ENCODE measurements around the gene UTP20. TPM values are rescaled to one million over a fixed set of nuclear protein-coding genes. Genes with fewer than 3 reads are reported as not detected.

The UTP20 gene
- total RNA-seq (2014; rRNA removed; shearing (Covaris generic)) (13.4 and 15.4 TPM in 2 replicates), polyA plus RNA-seq (2016; fragmentation: Nextera tagmentation; extraction: Ambion mirVana) (3.6 and 4.1 TPM in 2 replicates)

- Histone ChIP-seq H3K27ac (peak within 1 kb of the TSS; percentile 45), H3K9me3 (ENCODE audit: low read depth) (no peaks in the 10 kb centered on the region)
- 1% methylated on average over 34 of the region's 34 CpGs for WGBS, 2 experiments (ENCODE audit: low coverage in 1 of 2, low lambda C conversion rate in 2 of 2, missing lambda C conversion rate in 2 of 2)
These were observed at the start of gene UTP20 for GRCh38 chr12:101280006-101280505. UTP20 (plus strand) TSS chr12:101280105; CDS start chr12:101280283, 178 bp downstream.

GRCh38 chr12:101230547-101230946 is 49.4 kb upstream of the UTP20 start:
- peak overlapping the region; percentile 85 for H3K4me2 ChIP-seq (ENCODE audit: unreplicated experiment)
- no peaks in the 10 kb centered on the region for H3K36me3 ChIP-seq (ENCODE audit: low read depth)
- peak; percentile 97 for DNase-seq
- no peaks in the 10 kb centered on the region for H3K9me2 ChIP-seq (ENCODE audit: insufficient read depth)
- H3K9me3 ChIP-seq (ENCODE audit: low read depth): no peaks in the 10 kb centered on the region
- WGBS, 2 experiments (ENCODE audit: low coverage in 1 of 2, low lambda C conversion rate in 2 of 2, missing lambda C conversion rate in 2 of 2): 3 to 5% methylated on average over 5 of the region's 5 CpGs
- in situ Hi-C loops (cut with MboI): no loop called here
- H3F3A ChIP-seq (ENCODE audit: insufficient read depth): peaks cover 15% of the 10 kb centered on the region
- no peaks in the 10 kb centered on the region for H3K79me2 ChIP-seq (ENCODE audit: insufficient read depth)
- H3K4me1 ChIP-seq (ENCODE audit: insufficient read depth): peaks cover 16% of the 10 kb centered on the region
- no peaks in the 10 kb centered on the region for H3K27me3 ChIP-seq (replicated peaks; ENCODE audit: insufficient read depth)
- TF ChIP-seq EZH2 (IDR thresholded peaks at IDR 0.05; ENCODE audit: insufficient read depth, poor library complexity, severe bottlenecking): no peak
- TF ChIP-seq EZH2phosphoT487 (IDR thresholded peaks at IDR 0.05; ENCODE audit: insufficient read depth, low read depth): no peak
- H3K27ac ChIP-seq: peak overlapping the region; percentile 91
- H4K20me1 ChIP-seq (ENCODE audit: insufficient read depth): no peaks in the 10 kb centered on the region
- H3K9ac ChIP-seq: peak overlapping the region; percentile 77
- peak overlapping the region; percentile 53 for H3K4me3 ChIP-seq
- H2AFZ ChIP-seq: peak overlapping the region; percentile 57

More at GRCh38 chr12:101280006-101280505, at the start of gene UTP20:
- peaks cover 31% of the 10 kb centered on the region for H3K79me2 ChIP-seq (ENCODE audit: insufficient read depth)
- no peaks in the 10 kb centered on the region for H3F3A ChIP-seq (ENCODE audit: insufficient read depth)
- TF ChIP-seq EZH2phosphoT487 (IDR thresholded peaks at IDR 0.05; ENCODE audit: insufficient read depth, low read depth) (no peak), EZH2 (IDR thresholded peaks at IDR 0.05; ENCODE audit: insufficient read depth, poor library complexity, severe bottlenecking) (no peak)
- in situ Hi-C loops (cut with MboI): loop anchor here (25.0 kb wide), 1 partner anchor 443 kb away; no protein-coding TSS in a partner anchor
- H3K27me3 ChIP-seq (replicated peaks; ENCODE audit: insufficient read depth): no peaks in the 10 kb centered on the region
- DNase-seq: peak; percentile 97
- peak within 1 kb of the TSS; percentile 97 for H3K4me2 ChIP-seq (ENCODE audit: unreplicated experiment)
- peaks cover 8% of the 10 kb centered on the region for H3K4me1 ChIP-seq (ENCODE audit: insufficient read depth)
- peak within 1 kb of the TSS; percentile 100 for H3K4me3 ChIP-seq
- peak within 1 kb of the TSS; percentile 98 for H2AFZ ChIP-seq
- H3K9me2 ChIP-seq (ENCODE audit: insufficient read depth): no peaks in the 10 kb centered on the region
- 0 out of 2 replicates have a peak, but pooled peaks cover 6% of the 10 kb centered on the region for H3K36me3 ChIP-seq (ENCODE audit: low read depth)
- H4K20me1 ChIP-seq (ENCODE audit: insufficient read depth): no peaks in the 10 kb centered on the region
- H3K9ac ChIP-seq: peak within 1 kb of the TSS; percentile 89

GRCh38 chr12:101231636-101232035 is 48.3 kb upstream of the UTP20 start:
- no peak for DNase-seq
- TF ChIP-seq EZH2phosphoT487 (IDR thresholded peaks at IDR 0.05; ENCODE audit: insufficient read depth, low read depth): no peak
- TF ChIP-seq EZH2 (IDR thresholded peaks at IDR 0.05; ENCODE audit: insufficient read depth, poor library complexity, severe bottlenecking): no peak
- Histone ChIP-seq H3K27ac (no peak overlapping the region), H3K9ac (no peak overlapping the region), H3F3A (ENCODE audit: insufficient read depth) (peaks cover 15% of the 10 kb centered on the region), H3K36me3 (ENCODE audit: low read depth) (no peaks in the 10 kb centered on the region), H3K79me2 (ENCODE audit: insufficient read depth) (no peaks in the 10 kb centered on the region), H3K9me2 (ENCODE audit: insufficient read depth) (no peaks in the 10 kb centered on the region), H3K4me1 (ENCODE audit: insufficient read depth) (peaks cover 16% of the 10 kb centered on the region), H4K20me1 (ENCODE audit: insufficient read depth) (no peaks in the 10 kb centered on the region), H3K4me2 (ENCODE audit: unreplicated experiment) (no peak overlapping the region), H2AFZ (no peak overlapping the region), H3K27me3 (replicated peaks; ENCODE audit: insufficient read depth) (no peaks in the 10 kb centered on the region), H3K4me3 (no peak overlapping the region), H3K9me3 (ENCODE audit: low read depth) (no peaks in the 10 kb centered on the region)
- WGBS, 2 experiments (ENCODE audit: low coverage in 1 of 2, low lambda C conversion rate in 2 of 2, missing lambda C conversion rate in 2 of 2): 77 to 80% methylated on average over 4 of the region's 4 CpGs
- in situ Hi-C loops (cut with MboI): no loop called here

DNA sequence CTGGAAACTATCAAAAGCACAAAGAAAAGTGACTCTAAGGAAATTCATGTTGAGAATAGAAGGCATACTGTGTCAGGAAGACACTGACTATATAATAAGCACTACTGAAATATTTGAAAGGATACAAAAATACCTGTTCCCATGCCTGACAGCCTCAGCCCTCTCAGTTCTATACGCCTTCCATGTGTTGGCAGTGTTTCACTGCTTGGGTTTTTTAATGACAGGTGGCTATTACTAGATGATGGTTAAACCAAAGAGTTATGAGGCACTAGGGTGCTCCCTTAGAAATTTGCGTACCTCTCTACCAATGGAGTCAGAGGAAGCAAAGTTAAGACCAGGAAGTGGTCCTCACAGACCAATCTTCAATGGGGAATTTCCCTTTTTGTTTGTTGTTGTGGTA is 44.2 kb upstream of the UTP20 start:
- 84 to 85% methylated on average over 2 of the region's 2 CpGs for WGBS, 2 experiments (ENCODE audit: low coverage in 1 of 2, low lambda C conversion rate in 2 of 2, missing lambda C conversion rate in 2 of 2)
- Histone ChIP-seq H3K36me3 (ENCODE audit: low read depth) (no peaks in the 10 kb centered on the region), H3K4me3 (no peak overlapping the region), H3K9ac (no peak overlapping the region), H3K9me2 (ENCODE audit: insufficient read depth) (no peaks in the 10 kb centered on the region), H3K27ac (no peak overlapping the region), H3K9me3 (ENCODE audit: low read depth) (no peaks in the 10 kb centered on the region), H3K27me3 (replicated peaks; ENCODE audit: insufficient read depth) (no peaks in the 10 kb centered on the region; the same call in 1 of the 2 replicates), H3K79me2 (ENCODE audit: insufficient read depth) (no peaks in the 10 kb centered on the region), H3K4me2 (ENCODE audit: unreplicated experiment) (no peak overlapping the region), H2AFZ (no peak overlapping the region), H3K4me1 (ENCODE audit: insufficient read depth) (peaks cover 9% of the 10 kb centered on the region), H3F3A (ENCODE audit: insufficient read depth) (peaks cover 6% of the 10 kb centered on the region), H4K20me1 (ENCODE audit: insufficient read depth) (no peaks in the 10 kb centered on the region)
- in situ Hi-C loops (cut with MboI): no loop called here
- TF ChIP-seq EZH2 (IDR thresholded peaks at IDR 0.05; ENCODE audit: insufficient read depth, poor library complexity, severe bottlenecking) (no peak), EZH2phosphoT487 (IDR thresholded peaks at IDR 0.05; ENCODE audit: insufficient read depth, low read depth) (no peak)
- DNase-seq: no peak

All from GM23248 (cell line).